ENCODE data around the gene CEMIP2. TPM values are rescaled to one million over a fixed set of nuclear protein-coding genes. Genes with fewer than 3 reads are reported as not detected.

CEMIP2 gene
- total and polyA plus RNA-seq, 2 of the 13 experiments (the other 11 are each of a cell fraction or from before 2014, with no cell fraction given): 94.3 to 128 TPM

DNA sequence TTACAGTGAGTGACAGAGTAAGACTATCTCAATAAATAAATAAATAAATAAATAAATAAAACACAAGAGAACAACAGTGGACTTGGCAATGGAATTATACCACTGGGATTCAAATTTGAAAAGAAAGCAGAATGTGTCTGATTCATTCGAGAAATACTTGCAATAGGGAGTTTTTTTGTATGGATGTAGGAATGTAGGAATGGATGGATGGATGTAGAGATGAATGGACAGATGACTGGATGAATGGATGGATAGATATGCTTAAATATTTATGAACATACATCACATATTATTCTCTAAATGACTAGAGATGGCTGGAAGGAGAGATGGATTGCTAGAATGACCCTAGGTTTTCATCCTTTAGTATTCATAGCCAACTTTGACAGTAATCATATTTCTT, 22.0 kb upstream of the CEMIP2 start:
- Histone ChIP-seq H3K4me2 (ENCODE audit: low read depth, low read length) (no peak overlapping the region), H3K9me3 (ENCODE audit: low read length) (no peaks in the 10 kb centered on the region), H3K4me3 (replicated peaks in 1 of 3; ENCODE audit: insufficient read depth in 1 of 3, low read depth in 2 of 3, low read length in 3 of 3) (no peak overlapping the region), H3K27me3 (ENCODE audit: control insufficient read depth in 1 of 2, insufficient read depth in 2 of 2, low read length in 2 of 2) (no peaks in the 10 kb centered on the region), H3K9ac (ENCODE audit: insufficient read depth, low read depth, low read length) (no peak overlapping the region), H3K27ac (ENCODE audit: extremely low read length, insufficient read depth, low read length) (no peak overlapping the region), H2AFZ (ENCODE audit: low read length) (no peak overlapping the region), H3K4me1 (ENCODE audit: insufficient read depth, low read length) (peaks cover 22% of the 10 kb centered on the region), H3K36me3 (replicated peaks in 1 of 2; ENCODE audit: control insufficient read depth in 1 of 2, insufficient read depth in 2 of 2, low read length in 2 of 2) (no peaks in the 10 kb centered on the region), H4K20me1 (ENCODE audit: insufficient read depth, low read length) (no peaks in the 10 kb centered on the region), H3K79me2 (ENCODE audit: insufficient read depth, low read length) (no peaks in the 10 kb centered on the region)
- ATAC-seq (no peak), FAIRE-seq (no peak), DNase-seq (ENCODE audit: low spot score) (no peak)
- in situ Hi-C loops (cut with HindIII; ENCODE audit: extremely low pct_ligation_motif_present, low pct_unique_long_range_greater_than_20kb): no loop called here
- no TSS peak for BruUV-seq (replicated peaks)
- intact Hi-C loops (cut with micrococcal nuclease; ENCODE audit: unreplicated experiment): no loop called here
- TF ChIP-seq KDM3A (CRISPR knock-in tag; IDR thresholded peaks at IDR 0.05; ENCODE audit: low read depth): no peak
- no peak for TF ChIP-seq MZF1 (CRISPR knock-in tag; IDR thresholded peaks at IDR 0.05; ENCODE audit: borderline replicate concordance)
- TF ChIP-seq, protein P1, sequence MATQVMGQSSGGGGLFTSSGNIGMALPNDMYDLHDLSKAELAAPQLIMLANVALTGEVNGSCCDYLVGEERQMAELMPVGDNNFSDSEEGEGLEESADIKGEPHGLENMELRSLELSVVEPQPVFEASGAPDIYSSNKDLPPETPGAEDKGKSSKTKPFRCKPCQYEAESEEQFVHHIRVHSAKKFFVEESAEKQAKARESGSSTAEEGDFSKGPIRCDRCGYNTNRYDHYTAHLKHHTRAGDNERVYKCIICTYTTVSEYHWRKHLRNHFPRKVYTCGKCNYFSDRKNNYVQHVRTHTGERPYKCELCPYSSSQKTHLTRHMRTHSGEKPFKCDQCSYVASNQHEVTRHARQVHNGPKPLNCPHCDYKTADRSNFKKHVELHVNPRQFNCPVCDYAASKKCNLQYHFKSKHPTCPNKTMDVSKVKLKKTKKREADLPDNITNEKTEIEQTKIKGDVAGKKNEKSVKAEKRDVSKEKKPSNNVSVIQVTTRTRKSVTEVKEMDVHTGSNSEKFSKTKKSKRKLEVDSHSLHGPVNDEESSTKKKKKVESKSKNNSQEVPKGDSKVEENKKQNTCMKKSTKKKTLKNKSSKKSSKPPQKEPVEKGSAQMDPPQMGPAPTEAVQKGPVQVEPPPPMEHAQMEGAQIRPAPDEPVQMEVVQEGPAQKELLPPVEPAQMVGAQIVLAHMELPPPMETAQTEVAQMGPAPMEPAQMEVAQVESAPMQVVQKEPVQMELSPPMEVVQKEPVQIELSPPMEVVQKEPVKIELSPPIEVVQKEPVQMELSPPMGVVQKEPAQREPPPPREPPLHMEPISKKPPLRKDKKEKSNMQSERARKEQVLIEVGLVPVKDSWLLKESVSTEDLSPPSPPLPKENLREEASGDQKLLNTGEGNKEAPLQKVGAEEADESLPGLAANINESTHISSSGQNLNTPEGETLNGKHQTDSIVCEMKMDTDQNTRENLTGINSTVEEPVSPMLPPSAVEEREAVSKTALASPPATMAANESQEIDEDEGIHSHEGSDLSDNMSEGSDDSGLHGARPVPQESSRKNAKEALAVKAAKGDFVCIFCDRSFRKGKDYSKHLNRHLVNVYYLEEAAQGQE (IDR thresholded peaks at IDR 0.05; ENCODE audit: borderline replicate concordance in 1 of 2, low read depth in 1 of 2, low read length in 2 of 2): no peak
- no peak for TF ChIP-seq XBP1 (CRISPR knock-in tag; IDR thresholded peaks at IDR 0.05)
- 76% methylated on average over 1 of the region's 1 CpG for WGBS (ENCODE audit: low lambda C conversion rate)
- POLR2A ChIA-PET: no interaction called here
- CTCF ChIA-PET (ENCODE audit: low intra/inter-chr PET ratio, low total read pairs): no interaction called here

DNA sequence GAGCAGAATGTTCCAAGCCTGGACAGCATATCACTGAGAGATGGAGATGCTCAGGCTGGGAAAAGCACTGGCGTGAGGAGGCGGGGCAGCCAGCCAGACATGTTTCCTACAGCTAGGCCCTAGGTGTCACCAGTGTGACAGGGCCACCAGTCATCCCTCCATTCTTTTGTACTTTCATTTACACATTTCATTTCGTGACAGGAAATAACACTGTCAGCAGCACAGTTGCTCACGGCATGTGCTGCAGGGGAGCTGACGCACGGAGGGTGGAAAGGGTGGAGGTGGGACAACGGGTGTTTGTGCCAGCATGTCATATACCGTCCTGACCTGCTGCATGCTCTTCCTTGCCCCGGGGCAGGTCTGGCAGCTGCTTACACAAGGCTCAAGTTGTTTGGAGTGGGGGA, 14.8 kb upstream of the CEMIP2 start:
- WGBS (ENCODE audit: low lambda C conversion rate): 6% methylated on average over 5 of the region's 9 CpGs
- peak overlapping the region; percentile 69 for H2AFZ ChIP-seq (ENCODE audit: low read length)
- no TSS peak for BruUV-seq (replicated peaks)
- TF ChIP-seq MLXIP (CRISPR knock-in tag; IDR thresholded peaks at IDR 0.05; ENCODE audit: borderline replicate concordance) (no peak), SMAD9 (CRISPR knock-in tag; IDR thresholded peaks at IDR 0.05) (no peak), ZNF317 (CRISPR knock-in tag; IDR thresholded peaks at IDR 0.05) (no peak), ZNF768 (CRISPR knock-in tag; IDR thresholded peaks at IDR 0.05) (no peak), ZNF672 (CRISPR knock-in tag; IDR thresholded peaks at IDR 0.05) (no peak), KDM4B (CRISPR knock-in tag; IDR thresholded peaks at IDR 0.05) (no peak), ZNF20 (CRISPR knock-in tag; IDR thresholded peaks at IDR 0.05) (no peak), MTF2 (CRISPR knock-in tag; IDR thresholded peaks at IDR 0.05; ENCODE audit: borderline replicate concordance) (no peak), MYNN (CRISPR knock-in tag; IDR thresholded peaks at IDR 0.05; ENCODE audit: low read depth) (no peak), ZFP62 (CRISPR knock-in tag; IDR thresholded peaks at IDR 0.05) (no peak)

More for the DNA sequence above, 14.8 kb upstream of the CEMIP2 start:
- in situ Hi-C loops (cut with HindIII; ENCODE audit: extremely low pct_ligation_motif_present, low pct_unique_long_range_greater_than_20kb) (no loop called here), intact Hi-C loops (cut with micrococcal nuclease; ENCODE audit: unreplicated experiment) (loop anchor here (1.0 kb wide), 1 partner anchor 10 kb away; no protein-coding TSS in a partner anchor)
- FAIRE-seq (peak; percentile 56), DNase-seq (ENCODE audit: low spot score) (peak; percentile 45), ATAC-seq (peak; percentile 92)
- H3K4me2 ChIP-seq (ENCODE audit: low read depth, low read length): peak overlapping the region; percentile 93
- H4K20me1 ChIP-seq (ENCODE audit: insufficient read depth, low read length): no peaks in the 10 kb centered on the region
- H3K27ac ChIP-seq (ENCODE audit: extremely low read length, insufficient read depth, low read length): no peak overlapping the region
- H3K9me3 ChIP-seq (ENCODE audit: low read length): no peaks in the 10 kb centered on the region
- peaks cover 23% of the 10 kb centered on the region for H3K4me1 ChIP-seq (ENCODE audit: insufficient read depth, low read length)
- no peaks in the 10 kb centered on the region for H3K79me2 ChIP-seq (ENCODE audit: insufficient read depth, low read length)
- peak overlapping the region; percentile 50 to 66 (median 51); a peak in 5 of 6 replicates for H3K4me3 ChIP-seq (replicated peaks in 1 of 3; ENCODE audit: insufficient read depth in 1 of 3, low read depth in 2 of 3, low read length in 3 of 3)
- H3K27me3 ChIP-seq (ENCODE audit: control insufficient read depth in 1 of 2, insufficient read depth in 2 of 2, low read length in 2 of 2): no peaks in the 10 kb centered on the region
- H3K36me3 ChIP-seq (replicated peaks in 1 of 2; ENCODE audit: control insufficient read depth in 1 of 2, insufficient read depth in 2 of 2, low read length in 2 of 2): no peaks in the 10 kb centered on the region
- no peak overlapping the region for H3K9ac ChIP-seq (ENCODE audit: insufficient read depth, low read depth, low read length)
- ChIA-PET POLR2A (interaction anchor here (0.6 to 1.4 kb wide), 6 partner anchors 8 to 242 kb away, joined by 3 to 6 read pairs (median 3); partner anchors contain the start of genes ABHD17B, C9orf85 and CEMIP2), CTCF (ENCODE audit: low intra/inter-chr PET ratio, low total read pairs) (no interaction called here)
